GM04503 (cell line): ENCODE measurements around the gene FHAD1.

Source experiments
- DNase-seq: peaks from one replicate; pipeline ENCODE4 v3.0.0-alpha.2; 2012; ENCODE audit warnings: low read depth

FHAD1 gene

DNA sequence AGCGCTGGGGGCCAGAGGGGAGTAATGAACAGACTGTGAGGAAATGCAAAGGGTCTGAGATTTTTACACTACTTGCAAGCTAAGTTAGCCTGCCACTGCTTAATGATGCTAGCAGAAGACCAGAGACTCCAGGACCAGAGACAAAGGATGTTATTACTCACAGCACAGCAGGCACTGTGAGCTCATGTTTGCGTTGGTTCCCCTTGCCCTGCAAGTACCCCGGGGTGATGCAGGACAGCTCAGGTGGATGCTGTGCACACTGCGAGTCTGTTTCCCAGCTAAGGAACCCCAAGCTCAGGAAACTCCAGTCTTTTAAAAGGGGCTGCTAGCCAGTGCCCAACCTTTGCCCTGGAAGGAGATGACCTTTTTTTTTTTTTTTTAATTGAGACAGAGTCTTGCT is 1.2 kb downstream of the FHAD1 start:
- DNase-seq = no peak

DNA sequence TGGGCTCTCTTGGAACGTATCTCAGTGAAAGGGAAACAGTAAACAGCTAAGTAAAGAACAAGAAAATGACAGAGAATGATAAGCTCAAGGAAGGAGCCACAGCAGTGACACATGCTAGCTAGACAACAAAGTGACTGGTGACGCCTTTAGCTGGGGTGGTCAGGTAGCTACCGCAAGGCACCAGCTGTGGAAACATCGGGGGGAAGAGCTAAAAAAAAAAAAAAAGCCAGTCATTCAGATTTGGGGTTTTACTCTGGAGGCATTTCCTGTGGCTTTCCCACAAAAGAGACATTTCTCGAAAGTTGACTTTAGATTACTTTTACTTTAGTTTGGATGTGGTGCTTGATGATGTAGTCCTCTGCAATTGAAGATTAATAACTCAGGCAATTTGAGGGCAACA is 2.1 kb downstream of the FHAD1 start:
- DNase-seq = no peak

DNA sequence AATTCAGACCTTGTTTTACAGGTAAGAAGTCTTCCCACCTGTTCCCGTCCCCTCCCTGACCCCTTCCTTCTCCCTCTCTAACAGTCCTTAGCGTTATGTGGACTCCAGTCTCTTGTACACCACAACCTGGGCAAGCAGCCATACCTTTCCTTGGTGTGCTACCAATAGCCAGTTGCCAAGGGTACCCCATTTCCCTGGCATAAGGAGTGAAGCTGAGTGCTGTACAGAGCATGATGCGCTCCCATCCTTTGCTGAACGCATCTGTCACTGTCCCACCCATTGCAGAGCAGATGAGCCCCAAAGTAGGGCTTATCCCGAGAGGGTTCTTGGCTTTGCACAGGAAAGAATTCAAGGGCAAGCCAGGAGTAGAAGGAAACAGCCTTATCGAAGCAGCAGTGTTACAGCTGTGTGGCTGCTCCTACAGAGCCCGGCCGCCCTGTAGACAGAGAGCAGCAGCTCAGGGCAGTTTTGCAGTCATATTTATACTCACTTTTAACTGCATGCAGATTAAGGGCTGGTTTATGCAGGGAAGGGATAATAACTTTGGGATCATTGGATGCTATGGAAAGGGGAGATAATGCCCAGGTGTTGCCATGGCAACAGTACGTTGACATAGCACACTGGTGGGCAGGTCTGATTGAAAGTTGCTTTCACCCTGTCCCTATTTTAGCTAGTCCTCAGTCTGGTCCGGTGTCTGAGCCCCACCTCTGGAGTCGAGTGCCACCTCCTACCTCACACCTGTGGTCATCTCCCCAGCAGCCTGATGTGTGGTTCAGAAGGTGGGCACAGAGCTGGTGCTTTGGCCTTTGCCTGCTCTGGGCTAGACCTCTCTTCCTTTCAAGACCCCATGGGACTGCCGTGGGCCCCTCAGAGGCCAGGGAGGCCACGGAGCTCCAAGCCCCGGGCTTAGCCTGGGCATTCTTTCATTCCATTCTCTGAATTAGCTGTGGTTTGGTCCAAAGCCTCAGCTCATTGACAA is 5.1 kb downstream of the FHAD1 start:
- no peak for DNase-seq

DNA sequence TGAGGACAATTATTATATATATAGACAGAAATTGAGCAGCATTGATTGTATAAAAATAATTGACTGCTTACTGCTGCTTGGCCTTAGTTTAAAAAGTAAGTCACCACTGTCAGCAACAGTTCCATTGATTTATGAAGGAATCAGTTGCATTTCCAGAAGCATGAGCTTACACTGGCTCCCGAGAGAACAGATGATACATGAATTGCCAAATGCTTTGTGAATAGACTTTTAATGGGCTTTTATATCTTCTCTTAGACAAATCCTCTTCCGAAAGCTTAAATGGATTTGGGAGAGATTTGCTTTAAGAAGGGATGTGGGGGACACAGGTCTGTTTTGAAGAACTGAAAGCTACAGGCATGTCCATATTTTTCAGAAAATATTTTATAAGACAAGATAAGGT is 7.5 kb downstream of the FHAD1 start:
- DNase-seq = no peak

DNA sequence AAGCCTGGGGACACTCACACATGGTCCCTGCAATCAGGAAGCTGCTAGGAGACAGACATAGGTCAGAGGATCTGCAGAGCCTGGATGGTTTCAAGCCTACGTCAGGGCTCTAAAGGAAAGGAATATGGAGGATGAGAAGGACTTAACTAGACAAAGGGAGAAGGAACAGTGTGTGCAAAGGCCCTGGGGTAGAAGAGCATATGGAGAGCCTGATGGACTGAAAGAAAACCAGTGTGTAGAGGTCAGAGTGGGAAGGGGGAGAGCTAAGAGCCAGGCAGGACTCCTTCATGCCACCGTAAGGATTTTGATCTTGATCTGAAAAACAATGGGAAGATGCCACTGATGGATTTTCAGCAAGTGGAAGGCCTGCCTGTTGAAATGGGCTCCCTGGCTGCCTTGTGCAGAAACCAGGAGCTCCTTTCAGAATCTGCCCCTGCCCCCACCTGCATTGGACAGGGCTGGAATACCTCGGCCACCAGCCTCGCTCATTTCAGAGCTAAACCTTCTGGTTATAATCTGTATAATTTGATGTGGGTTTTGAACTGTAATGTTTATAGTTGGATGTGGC is 8.6 kb downstream of the FHAD1 start:
- DNase-seq = no peak

DNA sequence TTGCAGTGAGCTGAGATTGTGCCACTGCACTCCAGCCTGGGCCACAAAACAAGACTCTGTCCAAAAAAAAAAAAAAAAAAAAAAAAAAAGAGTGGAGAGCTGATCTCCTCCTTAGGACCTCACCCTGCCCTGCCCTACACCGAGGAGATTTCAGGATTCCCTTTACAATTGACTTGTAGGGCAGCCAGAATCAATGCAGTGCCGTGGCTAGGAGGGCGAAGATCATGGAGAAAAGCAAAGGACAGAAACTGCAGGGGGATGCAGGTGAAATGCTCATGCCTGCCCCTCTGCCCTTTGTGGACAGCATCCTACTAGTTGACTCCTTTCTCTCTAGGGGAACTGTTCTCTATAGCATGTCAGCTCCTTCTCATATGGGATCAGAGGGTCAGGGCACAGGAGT is 9.6 kb downstream of the FHAD1 start:
- no peak for DNase-seq

DNA sequence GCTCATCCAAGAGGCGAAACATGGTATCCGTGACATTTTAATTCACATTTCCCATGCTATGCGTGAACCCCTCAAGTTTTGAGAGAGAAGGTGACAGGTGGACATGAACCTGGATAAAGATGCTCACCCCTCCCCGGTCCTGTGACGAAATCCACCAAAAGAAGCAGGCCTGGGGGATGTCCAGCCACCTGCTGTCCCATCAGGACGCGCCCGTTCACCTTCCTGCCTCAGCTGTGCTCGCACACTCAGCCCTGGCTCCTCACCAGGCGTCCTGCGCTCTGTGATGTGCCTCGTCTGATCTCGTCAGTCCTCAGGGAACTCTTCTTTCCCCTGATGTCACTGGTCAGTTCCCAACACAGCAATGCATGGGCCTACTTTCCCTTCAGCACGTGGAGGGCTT is 10.3 kb downstream of the FHAD1 start:
- no peak for DNase-seq

DNA sequence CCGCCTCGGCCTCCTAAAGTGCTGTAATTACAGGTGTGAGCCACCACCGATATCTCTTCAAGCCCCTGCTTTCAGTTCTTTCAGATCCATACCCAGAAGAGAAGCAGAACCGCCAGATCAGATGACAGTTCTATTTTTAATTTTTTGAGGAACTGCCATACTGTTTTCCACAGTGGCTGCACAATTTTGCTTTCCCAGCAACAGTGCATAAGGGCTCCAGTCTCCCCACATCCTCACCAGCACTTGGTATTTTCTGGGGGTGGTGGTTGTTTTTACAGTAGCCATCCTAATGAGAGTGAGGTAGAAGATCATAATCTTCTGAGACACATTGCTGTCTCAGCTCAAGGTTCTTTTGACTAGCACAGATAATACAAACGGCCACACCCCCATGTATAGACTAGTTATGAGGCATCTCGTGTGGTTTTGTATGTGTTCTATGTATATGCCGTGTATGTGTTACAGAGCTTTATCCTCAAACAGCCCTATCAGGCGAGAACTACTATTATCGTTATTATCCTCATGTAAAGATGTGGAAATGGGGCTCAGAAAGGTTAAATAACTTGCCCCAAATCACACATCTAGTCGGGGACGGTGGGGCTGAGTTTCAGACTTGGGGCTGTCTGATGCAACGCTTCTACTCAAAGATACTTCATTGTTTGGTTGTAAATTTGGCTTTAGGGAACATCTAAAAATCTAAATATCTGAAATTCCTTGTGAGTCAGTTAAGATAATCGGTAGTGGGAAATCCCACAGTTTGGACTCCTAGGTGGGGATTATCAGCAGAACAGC is 12.0 kb downstream of the FHAD1 start:
- no peak for DNase-seq

DNA sequence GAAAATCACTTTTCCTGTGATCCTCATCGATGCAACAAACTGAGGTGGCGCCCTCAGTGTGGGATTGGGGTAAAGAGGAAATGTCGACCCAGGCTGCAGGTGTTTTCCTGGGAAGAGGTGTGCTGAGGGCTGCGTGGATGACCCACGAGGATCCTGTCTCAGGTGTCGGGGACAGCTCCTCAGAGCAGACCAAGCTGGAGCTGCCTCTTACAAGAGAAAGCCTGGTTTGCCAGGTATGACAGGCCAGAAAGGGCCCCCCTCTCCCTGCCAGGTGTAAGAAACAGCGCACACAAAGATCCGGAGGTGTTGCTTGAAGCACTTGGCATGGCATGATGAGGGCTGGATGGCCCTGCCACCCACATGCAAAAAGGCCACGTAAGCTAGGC is 12.6 kb downstream of the FHAD1 start:
- no peak for DNase-seq

DNA sequence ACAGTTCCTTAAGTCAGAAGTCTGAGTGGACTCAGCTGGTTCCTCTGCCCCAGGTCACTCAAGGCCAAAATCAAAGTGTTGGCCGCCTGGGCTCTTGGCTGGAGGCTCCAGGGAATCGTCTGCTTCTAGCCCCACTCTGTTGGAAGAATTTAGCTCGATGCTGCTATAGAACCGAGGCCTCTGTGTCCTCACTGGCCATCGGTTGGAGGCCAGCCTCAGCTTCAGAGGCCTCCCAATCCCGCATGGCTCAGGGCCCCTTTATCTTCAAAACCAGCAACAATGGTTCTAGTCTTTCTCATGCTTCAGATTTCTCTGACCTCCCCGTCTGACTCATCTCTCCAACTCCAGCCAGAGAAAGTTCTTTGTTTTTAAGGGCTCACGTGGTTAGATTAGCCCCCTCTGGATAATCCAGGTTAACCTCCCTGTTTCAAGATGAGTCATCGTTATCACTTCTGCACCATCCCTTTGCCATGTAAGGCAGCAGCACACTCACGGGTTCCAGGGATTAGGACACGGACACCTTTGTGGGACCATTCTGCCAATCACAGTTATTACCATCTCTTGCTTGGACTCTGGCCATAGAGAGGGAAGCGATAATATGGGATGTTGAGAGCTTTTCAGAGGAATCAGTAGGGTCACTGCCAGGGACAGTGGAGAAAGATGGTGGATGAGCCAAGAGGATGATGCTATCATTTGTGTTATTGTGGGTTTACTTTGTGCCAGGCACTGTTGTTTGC is 13.6 kb downstream of the FHAD1 start:
- no peak for DNase-seq

DNA sequence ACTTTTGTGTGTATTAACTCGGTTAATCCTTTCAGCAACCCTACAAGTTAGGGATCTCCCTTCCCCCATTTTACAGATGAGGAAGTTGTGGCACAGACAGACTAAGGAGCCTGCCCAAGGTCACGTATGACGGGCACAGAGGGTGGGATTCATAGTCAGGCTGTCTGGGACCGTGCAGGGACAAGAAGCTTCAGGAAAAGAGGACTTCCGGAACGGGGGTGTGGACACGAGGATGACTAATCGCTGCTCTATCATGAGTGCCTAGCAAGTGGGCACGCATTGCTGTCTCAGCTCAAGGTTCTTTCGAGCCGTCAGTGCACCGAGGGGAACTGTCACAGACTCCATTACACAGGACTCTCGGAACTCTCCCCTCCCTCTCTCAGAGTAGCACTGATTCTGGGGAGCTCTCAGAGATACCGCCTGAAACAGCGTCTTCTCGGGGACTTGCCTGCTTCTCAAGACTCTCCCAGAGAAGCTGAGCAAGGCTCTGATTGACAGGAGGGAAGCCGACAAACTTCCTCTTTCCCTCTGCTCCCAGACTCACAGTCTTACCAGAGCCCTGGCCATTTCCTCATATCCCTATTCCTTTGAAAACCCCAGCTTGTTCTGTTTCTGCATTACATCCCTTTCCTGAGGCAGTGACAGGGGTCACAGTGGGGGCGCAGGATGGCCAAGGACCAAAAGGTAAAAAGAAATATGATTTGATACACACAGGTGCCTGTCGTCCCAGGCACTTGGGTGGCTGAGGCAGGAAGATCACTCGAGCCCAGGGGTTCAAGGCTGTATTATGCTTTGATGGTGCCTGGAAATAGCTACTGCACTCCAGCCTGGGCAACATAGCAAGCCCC is 14.4 kb downstream of the FHAD1 start:
- DNase-seq = no peak

DNA sequence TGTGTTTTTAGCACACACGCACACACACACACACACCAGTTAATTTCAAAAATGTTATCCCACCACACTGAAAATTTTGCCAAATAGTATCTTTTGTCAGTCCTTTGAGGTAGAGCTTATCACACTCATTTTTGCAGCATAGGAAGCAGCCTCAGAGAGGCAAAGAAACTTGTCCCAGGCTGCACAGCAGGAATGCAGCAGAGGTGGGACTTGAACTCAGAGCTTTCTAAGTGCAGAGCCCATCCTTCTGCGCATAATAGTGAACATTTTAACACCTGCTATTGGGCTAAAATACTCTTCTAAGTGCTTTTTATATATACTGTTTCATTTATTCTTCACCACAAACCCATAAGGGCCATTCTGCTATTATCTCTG is 15.0 kb downstream of the FHAD1 start:
- DNase-seq = no peak

DNA sequence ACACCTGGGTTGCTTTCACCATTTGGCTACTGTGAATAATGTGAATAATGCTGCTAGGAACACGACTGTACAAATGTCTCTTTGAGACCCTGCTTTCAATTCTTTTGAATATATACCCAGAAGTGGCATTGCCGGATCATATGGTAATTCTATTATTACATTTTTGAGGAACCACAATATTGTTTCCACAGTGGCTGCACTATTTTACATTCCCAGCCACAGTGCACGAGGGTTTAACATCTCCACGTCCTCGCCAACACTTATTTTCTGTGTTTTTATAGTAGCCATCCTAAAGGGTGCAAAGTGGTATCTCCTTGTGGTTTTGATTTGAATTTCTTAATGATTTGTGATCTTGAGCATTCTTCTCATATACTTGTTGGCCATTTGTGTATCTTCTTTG is 15.7 kb downstream of the FHAD1 start:
- DNase-seq = no peak

DNA sequence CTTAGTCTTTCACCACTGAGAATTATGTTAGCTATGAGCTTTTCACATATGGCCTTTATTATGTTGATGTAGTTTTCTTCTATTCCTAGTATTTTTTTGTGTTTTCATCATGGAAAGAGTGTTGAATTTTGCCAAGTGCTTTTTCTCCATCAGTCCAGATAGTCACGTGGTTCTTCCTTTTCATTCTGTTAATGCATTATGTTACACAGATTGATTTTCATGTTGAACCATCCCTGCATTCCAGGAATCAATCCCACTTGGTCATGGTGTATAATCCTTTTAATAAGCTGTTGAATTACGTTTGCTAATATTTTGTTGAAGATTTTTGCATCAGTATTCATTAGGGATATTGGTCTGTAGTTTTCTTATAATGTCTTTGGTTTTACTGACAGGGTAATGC is 17.7 kb downstream of the FHAD1 start:
- no peak for DNase-seq

DNA sequence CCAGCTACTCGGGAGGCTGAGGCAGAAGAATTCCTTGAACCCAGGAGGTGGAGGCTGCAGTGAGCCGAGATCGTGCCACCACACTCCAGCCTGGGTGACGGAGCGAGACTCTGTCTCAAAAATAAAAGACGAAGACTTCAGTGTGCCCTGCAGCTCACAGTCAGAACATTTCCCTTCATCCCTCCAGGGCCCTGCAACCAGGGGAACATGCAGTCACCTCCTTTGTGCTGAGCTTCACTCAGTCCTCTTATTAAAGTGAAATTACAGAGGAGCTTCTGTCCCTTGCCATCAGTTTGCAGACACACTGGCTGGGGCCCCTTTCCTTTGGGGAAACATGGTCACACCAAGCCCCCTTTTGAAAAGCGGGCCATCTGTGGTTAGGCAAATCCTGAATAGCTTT is 24.2 kb downstream of the FHAD1 start:
- DNase-seq = no peak

DNA sequence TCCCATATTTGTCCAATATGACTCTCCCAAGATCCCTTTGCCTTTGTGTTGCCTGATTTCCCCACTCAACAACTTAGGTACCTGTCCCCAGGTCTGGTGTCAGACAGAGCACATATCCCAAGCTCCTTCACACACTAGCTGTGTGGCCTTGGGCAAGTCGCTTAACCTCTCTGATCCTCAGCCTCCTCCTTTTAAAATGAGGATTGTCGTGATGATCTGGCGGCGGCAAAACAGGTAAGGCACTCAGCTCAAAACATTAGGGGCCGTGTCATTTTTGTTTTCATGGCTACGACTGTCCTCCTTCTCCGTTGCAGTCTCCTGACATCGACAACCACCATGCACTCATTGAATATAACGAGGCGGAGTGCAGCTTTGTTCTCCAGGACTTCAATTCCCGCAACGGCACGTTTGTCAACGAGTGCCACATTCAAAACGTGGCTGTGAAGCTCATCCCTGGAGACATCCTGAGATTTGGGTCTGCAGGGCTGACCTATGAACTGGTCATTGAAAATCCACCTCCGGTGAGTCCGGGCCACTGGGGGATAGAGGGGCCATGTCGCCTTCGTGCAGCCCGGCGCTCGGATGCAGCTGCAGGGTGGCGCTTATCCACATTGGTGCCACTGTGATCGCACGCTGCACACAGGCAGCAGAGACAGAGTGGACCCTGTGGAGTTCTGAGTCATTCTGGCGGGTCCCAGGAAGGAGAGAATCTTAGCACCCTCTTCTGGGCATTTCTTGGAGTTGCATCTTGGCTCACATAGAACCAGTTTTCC is 25.2 kb downstream of the FHAD1 start:
- DNase-seq = peak; percentile 14

DNA sequence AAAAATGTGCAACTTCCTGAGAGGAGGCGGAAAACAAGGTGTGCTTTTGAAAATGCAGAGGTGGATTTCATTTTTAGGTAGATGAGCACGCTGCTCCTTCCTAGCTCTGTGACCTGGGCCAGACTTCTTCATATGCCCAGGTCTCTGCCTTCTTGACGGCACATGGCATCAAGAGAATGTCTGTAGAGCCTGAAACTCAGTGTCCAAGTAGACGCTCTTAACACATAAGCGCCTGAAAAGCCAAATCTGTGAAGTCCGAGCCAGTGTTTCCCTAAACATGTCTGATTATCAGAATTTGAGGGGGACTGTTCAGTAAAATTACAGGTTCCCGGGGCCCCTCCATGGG is 25.7 kb downstream of the FHAD1 start:
- no peak for DNase-seq

DNA sequence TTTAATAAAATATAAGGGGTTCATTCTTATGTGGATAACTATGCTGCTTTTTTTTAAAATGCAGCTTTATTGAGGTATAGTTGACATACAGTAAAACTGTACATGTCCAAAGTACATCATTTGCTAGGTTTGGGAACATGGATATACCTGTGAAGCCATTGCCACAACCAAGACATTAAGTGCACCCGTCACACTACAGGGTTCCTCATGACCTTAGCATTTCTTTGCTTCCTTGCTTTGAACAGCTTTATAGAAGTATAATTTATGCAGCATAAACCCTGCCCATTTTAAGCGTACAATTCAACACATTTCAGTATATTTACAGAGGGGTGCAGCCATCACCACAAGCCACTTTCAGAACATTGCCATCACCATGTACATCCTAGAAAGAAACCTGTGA is 26.3 kb downstream of the FHAD1 start:
- DNase-seq = no peak

DNA sequence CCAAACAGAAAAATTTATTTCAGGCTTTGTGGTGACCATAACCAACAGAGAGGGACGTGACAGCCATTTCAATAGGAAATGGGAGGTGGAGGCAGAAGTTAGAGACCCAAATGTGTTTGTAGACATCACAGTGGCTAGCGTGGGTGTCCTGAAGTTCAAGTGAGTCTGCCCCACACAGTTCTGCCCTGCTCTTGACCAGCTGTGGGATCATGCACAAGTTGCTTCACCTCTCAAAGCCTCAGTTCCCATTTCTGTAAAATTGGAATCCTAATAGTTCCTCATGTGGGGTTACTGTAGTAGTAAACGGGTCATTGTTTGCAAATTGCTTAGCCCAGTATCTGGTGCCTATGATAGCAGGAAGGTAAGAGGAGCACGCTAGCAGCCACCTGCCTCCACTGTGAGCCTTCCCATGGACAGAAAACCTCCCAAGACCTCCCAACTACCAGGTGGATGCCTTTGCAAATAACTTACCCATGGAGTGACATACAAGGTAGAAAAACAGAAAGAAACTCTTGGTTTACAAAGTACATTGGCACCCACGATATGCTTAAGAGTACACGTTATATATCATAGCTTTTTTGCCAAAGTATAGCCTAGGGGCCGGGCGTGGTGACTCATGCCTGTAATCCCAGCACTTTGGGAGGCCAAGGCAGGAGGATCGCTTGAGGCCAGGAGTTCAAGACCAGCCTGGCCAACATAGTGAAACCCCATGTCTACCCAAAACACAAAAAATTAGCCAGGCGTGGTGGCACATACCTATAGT is 29.1 kb downstream of the FHAD1 start:
- no peak for DNase-seq
